Stimulated activated CD4-positive, alpha-beta T cell treated with anti-CD3 and anti-CD28 coated beads, Interleukin-2, amount 100 ng/mL, for 4 hours (primary cell): ENCODE results near the gene TLE6.
"Not testable (repeated sequence)": the region's sequence is repeated elsewhere in the genome, so short reads cannot be mapped to it uniquely, and the experiment has no call there.

Experiments
- DNase-seq: peaks from one replicate; pipeline ENCODE4 v3.0.0-alpha.2; 2020; ENCODE audit warnings: low read depth

TLE6 gene

GRCh38 chr19:2977001-2977745 lies at the start of gene TLE6:
Gene TLE6, plus strand, starts transcription at chr19:2977564. Its CDS starts 670 bp downstream, at chr19:2978234.
- DNase-seq, result peak; percentile 92

- no peak for DNase-seq
Observed at GRCh38 chr19:2933490-2933910, 43.9 kb upstream of the TLE6 start.

GRCh38 chr19:2935863-2936262 lies 41.5 kb upstream of the TLE6 start:
- DNase-seq, result not testable (repeated sequence)

- DNase-seq, result no peak
Observed at GRCh38 chr19:2942928-2943640, 34.3 kb upstream of the TLE6 start.

- DNase-seq, result no peak
Observed at GRCh38 chr19:2944403-2944774, 33.0 kb upstream of the TLE6 start.

- peak; percentile 99 for DNase-seq
Observed at GRCh38 chr19:2944775-2945574, 32.4 kb upstream of the TLE6 start, which contains the start of gene ZNF77. Gene ZNF77, minus strand, starts transcription at chr19:2944971. Its CDS starts 131 bp downstream, at chr19:2944840.

GRCh38 chr19:2945575-2946184 lies 31.7 kb upstream of the TLE6 start:
- no peak for DNase-seq

GRCh38 chr19:2949939-2950285 lies 27.5 kb upstream of the TLE6 start:
- no peak for DNase-seq

GRCh38 chr19:2950286-2951124 lies 26.9 kb upstream of the TLE6 start:
- peak; percentile 100 for DNase-seq

- DNase-seq, result no peak
Observed at GRCh38 chr19:2952953-2953481, 24.3 kb upstream of the TLE6 start.

- DNase-seq, result no peak
Observed at GRCh38 chr19:2957160-2957559, 20.2 kb upstream of the TLE6 start.

GRCh38 chr19:2960120-2960519 lies 17.2 kb upstream of the TLE6 start:
- no peak for DNase-seq

- peak; percentile 41 for DNase-seq
Observed at GRCh38 chr19:2962018-2962670, 15.2 kb upstream of the TLE6 start.

GRCh38 chr19:2963122-2963521 lies 14.2 kb upstream of the TLE6 start:
- no peak for DNase-seq

GRCh38 chr19:2963631-2964030 lies 13.7 kb upstream of the TLE6 start:
- DNase-seq, result not testable (repeated sequence)

- no peak for DNase-seq
Observed at GRCh38 chr19:2964874-2965273, 12.5 kb upstream of the TLE6 start.

- DNase-seq, result no peak
Observed at GRCh38 chr19:2967972-2968371, 9.4 kb upstream of the TLE6 start.

GRCh38 chr19:2969104-2969504 lies 8.3 kb upstream of the TLE6 start:
- DNase-seq, result no peak

GRCh38 chr19:2970201-2970835 lies 7.0 kb upstream of the TLE6 start:
- DNase-seq, result no peak

- DNase-seq, result no peak
Observed at GRCh38 chr19:2973229-2973628, 4.1 kb upstream of the TLE6 start.
